Endothelial cell of hepatic sinusoid (primary cell): ENCODE measurements around the gene EHBP1.
"Not testable (repeated sequence)": the region's sequence is repeated elsewhere in the genome, so short reads cannot be mapped to it uniquely, and the experiment has no call there.

Source experiments
- in situ Hi-C: cut with HindIII; loops from 2 replicates; pipeline ENCODE4 v1.10.0; 2017; ENCODE audit warnings: low sequenced_read_pairs

EHBP1 gene

DNA sequence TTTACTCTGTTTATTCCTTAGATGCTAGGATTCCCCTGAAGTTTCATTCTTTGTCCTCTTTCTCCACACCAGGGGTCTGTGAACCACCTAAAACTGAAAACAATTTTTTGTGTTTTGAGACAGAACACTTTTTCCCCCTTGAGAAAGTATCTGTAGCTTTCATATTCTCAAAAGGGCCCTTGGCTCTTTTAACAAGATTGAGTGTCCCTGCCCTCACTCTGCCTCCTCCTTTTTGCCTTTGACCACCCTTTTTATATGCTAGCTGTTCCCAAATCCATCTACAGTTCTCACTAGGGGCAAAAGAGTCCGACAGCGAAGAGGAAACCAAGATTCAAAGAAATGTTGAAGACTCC lies 883 bp upstream of the EHBP1 start:
- in situ Hi-C loops, result loop anchor here (5.0 kb wide), 1 partner anchor 58 kb away; no protein-coding TSS in a partner anchor

DNA sequence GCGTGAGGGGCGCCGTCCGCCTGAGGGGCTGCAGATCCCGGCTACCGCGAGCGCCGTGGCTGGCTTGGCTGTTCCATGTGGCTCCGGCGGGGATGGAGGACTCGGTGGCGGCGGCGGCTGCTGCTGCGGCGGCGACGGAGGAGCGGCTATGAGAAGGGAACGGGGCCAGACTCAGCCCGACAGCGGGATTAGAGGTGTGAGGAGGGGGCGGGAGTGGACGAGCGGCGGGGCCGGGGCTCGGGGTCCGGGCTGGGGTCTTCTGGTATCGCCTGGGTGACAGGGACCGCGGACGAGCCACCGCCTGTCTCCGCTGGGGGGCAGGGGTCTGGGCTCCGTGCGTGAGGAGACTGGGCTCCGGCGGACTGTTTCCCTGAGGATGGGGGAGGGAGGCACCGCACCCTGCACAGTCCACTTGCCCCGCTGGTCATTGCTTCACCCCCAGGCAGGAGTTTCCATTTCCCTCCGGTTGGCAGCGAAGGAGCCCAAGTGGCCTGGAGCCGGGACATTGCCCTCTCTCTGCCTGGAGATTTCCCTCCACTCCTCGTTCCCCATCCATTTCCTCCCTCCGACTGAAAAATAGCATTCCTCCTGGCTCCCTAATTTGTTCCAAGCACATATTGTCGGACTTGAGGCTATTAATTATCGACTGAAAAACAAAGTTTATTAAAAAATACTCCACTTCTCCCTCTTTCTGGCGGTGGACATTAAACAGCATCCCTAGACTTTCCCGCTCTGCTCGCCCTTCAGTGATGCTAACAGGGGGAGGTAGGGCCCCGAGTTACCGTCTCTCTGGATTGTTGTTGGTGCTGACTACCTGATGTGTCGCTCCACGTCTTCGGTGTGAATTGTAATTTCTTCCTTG lies 577 bp downstream of the EHBP1 start:
- in situ Hi-C loops, result no loop called here

DNA sequence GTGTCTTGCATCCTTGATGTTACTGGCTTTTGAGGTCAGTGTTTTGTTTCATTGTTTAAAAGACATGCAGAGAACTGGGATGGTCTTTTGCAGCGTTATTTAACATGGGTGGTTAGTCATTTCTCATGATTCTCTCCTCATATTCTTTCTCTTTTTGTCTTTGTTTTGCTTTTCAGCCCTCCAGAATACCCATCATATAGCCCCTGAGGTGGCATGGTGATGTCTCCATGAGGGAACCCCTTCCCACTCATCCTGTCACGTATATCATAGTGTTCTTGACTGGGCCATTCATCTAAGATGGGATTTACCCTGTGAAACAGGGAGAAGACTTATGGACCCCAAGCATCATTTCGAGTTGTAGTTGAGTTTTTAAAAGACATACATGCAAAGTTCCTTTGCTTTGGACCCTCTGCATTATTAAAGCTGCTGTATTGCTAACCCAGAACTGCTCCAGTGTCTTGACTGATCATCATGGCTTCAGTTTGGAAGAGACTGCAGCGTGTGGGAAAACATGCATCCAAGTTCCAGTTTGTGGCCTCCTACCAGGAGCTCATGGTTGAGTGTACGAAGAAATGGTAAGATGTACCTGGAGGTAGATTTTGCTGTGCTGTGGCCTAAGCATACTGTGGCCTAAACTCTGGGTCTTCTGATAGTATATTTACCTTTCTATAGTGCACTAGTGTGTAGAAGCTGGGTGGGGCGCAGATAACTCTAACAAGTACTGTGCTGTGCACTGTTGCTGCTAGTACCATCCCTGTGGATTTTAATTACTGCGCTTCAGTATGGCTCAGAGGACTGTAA lies 1.4 kb downstream of the EHBP1 start:
- in situ Hi-C loops, result no loop called here

DNA sequence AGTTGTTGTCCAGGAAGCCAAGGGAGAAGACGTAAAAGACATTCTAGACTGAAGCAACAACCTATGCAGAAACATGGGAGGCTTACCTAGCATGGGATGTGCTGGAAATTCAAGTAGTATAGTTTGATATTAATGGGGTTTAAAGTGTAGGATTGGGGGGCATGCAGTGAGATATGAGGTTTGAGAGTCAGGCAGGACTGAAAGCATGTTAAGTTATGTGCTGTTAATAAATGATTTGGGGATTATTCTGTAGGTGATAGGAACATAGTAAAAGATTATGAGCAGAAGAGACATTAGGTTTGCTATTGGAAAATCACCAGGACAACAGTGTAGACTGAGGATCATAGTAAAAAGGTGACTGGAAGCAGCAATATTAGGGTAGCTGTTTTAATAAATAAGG lies 3.2 kb downstream of the EHBP1 start:
- in situ Hi-C loops, result no loop called here

DNA sequence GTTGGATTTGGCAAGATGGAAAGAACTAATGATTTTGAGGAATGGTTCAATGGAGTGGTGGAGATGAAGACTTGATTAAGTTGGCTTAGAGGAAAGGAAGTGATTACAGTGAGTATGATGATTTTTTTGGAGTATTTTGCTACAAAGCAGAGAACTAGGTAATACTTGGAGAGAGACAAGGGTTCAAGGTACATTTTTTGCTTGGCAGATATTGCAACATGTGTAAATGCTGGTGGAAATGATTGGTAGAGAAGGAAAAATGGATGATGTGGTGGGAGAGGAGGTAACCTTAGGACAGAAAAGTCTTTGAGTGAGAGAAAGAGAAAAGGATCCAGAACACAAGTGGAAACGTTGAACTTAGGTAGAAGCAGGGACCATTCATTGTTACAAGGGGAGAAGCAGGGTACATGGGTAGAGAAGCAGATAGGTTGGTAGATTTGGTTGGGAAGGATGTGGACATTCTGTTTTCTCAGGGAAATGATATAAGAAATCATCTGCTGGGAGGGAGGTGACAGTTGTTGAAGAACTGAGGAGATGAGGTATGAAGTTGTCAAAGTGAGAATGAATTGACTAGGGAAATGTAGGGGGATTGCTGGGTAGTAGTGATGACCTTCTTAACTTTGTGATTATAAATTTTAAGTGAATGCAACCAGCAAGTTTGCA lies 6.5 kb downstream of the EHBP1 start:
- in situ Hi-C loops, result no loop called here

DNA sequence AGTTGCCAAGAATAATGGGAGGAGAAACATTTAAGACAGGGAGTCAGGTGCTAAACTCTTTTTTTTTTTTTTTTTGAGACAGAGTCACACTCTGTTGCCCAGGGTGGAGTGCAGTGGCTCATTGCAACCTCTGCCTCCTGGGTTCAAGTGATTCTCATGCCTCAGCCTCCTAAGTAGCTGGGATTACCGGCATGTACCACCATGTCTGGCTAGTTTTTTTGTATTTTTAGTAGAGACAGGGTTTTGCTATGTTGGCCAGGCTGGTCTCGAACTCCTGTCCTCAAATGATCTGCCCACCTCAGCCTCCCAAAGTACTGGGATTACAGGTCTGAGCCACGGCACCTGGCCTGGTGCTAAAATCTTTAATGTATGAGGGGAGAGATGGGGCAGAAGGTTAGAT lies 7.7 kb downstream of the EHBP1 start:
- in situ Hi-C loops, result not testable (repeated sequence)

DNA sequence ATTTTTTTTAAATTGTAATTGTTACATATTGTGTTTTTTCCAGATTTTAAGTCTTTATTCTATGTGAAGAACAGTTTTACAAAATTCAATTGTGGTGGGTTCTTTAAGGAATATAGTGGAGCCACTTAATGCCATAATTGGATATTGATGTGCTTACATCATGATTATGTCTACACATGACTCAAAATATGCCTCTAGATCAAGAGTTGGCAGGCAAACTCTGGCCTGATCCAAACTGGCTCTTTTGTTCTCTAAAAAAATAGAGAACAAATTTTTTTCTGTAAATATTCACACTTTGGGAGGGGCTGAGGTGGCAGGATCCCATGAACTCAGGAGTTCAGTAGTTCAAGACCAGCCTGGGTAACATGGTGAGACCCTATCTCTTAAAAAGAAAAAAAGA lies 8.3 kb downstream of the EHBP1 start:
- in situ Hi-C loops, result no loop called here

DNA sequence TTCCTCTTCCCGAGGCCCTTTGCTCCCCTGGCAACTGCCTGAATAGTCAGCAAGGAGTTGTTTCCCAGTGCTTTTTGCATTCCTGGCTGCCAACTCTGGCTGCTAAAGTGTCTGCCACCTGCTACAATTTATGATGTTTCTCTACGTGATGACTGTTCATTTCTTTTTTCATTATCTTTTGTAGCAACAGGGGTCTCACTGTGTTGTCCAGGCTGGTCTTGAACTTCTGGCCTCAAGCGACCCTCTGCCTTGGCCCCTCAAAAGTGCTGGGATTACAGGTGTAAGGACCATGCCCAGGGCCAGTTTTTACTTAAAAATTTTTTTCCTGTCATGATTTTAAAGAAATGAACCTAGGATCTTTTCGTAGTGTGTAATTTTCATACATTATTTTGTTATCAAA lies 11.3 kb downstream of the EHBP1 start:
- in situ Hi-C loops, result no loop called here

DNA sequence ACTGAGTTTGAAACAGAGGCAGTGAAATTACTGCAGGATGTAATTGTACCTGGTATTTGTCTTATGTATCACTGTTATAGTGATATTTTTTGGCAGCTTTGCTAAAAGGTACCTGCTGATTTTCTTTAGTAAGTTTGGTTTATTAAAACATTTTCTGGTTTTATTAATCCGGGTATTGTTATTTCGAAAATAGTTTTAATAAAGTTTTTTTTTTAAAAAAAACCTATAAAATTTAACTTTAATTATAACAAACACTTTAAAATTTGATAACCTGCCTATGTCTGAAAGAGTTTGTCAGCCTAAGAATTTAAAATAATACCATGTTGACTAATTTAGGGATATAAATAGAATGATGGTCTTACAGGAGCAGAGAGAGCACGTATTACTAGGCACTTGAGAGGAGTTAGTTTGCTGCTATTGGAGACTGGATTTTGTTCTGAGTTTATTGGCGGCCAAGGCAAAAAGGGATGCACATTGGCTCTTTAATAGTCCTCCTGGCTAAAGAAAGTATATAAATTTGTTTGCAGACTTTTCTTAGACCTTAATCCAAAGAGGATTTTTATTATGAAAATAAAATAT lies 12.1 kb downstream of the EHBP1 start:
- in situ Hi-C loops, result no loop called here

DNA sequence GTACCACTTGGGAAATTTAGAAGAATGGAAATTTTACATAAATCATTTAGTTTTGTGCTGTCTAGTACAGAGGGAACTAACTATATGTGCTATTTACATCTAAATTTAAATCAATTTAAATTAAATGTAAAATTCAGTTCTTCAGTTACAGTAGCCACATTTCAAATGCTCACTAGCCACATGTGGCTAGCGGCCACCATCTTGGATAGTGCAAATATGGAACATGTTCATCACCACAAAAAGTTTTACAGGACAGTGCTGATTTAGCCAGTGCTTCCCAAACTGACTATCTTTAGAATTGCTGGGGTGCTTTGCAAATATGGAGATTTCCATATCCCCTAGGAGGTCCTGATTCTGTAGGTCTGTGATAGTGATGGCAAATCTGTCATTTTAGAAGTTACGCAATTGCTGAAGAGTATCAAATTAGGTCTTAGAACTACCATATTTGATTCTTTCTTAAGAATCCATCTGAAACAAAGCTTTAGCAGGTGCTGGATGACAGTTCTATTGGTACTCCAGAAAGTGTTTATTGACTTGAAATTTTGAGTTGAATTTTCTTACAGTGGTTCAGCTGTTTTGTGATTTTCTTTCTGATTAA lies 12.8 kb downstream of the EHBP1 start:
- in situ Hi-C loops, result no loop called here

DNA sequence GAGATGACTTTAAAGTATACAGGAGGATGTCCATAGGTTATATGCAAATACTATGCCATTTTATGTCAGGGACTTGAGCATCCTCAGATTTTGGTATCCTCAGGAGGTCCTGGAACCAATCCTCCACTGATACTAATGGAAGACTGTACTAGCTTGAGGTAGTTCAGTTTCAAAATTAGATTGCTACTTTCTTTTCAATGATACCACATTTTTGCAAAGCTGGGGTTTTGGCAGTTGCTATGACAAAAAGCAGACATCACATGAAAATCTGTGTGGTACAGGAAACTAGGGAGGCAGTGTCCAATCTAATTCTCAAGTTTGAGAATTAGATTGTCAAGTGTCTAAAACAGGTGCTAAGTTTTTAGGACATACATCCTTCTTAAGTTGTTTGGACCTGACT lies 14.2 kb downstream of the EHBP1 start:
- in situ Hi-C loops, result no loop called here

DNA sequence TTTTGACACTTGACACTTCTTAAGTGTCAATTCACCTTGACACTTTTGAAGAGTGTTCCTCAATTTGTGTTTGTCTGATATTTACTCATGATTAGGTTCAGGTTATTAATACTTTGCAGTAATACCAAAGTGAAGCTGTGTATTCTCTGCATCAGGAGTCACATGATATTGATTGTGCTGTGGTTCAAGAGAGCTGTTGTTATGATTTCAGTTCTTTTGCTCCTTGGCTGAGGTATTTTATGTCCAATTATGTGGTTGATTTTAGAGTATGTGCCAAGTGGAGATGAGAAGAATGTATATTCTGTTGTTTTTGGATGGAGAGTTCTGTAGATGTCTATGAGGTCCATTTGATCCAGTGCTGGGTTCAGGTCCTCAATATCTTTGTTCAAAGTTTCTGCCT lies 17.2 kb downstream of the EHBP1 start:
- in situ Hi-C loops, result no loop called here

DNA sequence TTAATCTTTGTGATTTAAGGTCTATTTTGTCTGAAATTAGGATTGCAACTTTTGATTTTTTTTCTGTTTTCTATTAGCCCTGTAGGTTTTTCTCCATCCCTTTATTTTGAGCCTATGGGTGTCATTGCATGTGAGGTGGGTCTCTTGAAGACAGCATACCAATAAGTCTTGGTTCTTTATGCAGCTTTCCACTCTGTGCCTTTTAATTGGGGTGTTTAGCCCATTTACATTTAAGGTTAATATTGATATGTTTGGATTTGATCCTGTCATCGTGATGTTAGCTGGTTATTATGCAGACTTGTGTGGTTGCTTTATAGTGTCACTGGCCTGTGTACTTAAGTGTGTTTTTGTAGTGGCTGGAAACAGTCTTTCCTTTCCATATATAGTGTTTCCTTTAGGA lies 17.7 kb downstream of the EHBP1 start:
- in situ Hi-C loops, result no loop called here

DNA sequence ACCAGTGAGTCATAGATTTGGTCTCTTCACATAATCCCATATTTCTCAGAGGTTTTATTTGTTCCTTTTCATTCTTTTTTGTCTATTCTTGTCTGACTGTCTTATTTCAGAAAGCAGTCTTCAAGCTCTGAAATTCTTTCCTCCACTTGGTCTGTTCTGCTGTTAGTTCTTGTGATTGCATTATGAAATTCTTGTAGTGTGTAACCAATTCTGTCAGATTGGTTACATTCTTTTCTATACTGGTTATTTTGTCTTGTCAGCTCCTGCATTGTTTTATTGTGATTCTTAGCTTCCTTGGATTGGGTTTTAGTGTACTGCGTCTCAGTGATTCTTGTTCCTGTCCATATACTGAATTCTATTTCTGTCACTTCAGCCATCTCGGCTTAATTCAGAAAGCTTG lies 18.6 kb downstream of the EHBP1 start:
- in situ Hi-C loops, result no loop called here

DNA sequence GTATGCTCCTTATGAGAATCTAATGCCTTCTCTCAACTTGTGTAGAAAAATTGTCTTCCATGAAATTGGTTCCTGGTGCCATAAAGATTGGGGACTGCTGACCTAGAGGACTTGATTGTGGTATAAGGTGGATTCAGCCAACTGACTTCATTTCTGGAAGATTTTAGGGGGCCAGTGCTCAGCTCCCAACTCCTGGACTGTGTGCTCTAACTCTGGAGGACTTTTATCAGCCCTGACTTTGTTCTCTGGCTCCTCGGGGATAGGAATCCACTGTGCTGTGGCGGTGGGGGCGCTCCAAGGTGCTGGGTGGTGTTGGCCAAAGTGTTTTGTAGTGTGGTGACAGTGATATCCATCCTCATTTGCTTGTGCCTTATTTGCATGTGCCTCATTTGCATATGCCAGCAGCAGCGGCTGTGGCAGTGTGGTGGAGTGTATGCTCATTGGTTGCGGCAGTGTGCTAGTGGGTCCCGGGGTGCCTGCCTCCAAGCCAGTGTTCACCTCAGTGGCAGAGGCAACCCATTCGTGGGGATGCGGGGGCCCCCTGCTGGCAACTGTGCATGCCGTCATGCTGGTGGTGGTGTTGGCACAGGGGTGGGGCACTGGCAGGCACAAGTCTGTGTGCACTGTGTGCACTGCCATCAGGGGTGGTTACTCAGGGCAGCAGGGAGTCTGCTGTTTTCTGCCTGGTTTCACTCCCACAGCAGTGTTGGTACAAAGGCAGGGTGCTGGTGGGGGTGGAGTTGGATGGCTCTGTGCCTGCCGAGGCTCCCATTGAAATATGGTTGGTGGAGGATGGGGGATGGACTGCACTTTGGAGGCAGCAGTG lies 19.6 kb downstream of the EHBP1 start:
- in situ Hi-C loops, result no loop called here

DNA sequence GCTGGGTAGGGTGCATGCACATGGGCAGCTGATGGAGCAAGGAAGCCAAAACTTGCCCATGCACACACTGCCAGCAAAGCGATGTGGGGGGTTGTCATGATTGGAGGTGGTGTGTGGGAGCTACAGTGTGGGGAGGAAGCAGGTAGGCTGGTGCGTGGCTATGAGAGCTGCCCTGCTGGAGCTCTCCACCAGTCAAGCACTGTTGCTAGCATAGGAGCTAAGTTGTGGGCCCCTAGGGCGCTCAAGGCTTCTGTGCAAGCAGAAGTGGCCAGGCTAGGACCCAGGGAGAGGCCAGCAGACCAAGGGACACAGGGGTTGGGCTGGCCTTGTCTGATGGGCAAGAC lies 20.2 kb downstream of the EHBP1 start:
- in situ Hi-C loops, result no loop called here

DNA sequence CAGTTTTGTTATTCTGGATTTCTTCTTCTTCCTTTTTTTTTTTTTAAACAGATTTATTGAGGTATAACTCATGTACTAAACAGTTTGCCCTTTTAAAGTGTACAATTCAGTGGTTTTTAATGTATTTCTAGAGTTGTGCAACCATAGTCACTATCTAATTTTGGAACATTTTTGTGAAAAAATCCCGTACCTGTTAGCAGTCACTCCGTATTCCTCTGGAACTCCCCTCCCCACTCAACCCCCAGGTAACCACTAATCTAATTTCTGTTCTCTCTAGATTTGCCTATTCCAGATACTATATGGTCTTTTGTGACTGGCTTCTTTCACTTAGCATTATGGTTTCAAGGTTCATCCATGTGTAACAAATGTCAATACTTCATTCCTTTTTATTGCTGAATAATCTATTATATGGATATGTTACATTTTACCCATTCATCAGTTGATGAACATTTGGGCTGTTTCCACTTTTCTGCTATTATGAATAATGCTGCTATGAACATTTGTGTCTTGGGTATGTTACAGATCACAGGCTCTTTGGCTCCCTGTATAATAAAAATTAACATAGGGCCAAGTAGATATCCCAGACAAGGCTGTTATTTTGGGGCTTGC lies 21.9 kb downstream of the EHBP1 start:
- in situ Hi-C loops, result no loop called here

DNA sequence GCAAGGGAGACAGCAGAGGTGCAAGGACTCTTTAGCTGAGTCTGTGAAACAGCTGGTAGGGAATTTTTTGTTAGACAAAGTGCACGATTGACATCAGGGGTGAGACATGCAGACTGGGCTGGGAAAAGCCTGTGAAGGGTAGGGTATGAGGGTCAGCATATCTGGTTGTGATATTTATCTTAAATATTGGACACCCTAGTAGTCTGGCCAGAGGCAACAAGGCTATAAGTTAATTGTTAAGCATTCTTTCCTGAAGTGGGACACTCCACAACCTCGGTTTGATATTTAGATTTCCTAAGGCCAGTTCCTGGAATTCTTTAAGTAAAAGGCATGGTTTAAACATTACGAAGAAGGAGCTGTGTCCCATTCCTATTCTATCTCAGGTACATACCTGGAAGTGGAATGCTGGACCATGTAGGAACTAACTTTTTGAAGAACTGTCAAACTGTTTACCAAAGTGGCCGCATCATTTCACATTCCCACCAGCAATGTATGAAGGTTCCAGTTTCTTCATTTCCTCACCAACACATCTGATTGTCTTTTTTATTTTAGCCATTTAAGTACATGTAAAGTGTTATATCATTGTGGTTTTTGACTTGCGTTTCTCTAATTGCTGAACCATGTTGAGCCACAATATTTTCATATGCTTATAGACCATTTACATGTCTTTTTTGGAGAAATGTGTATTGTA lies 22.5 kb downstream of the EHBP1 start:
- in situ Hi-C loops, result no loop called here

DNA sequence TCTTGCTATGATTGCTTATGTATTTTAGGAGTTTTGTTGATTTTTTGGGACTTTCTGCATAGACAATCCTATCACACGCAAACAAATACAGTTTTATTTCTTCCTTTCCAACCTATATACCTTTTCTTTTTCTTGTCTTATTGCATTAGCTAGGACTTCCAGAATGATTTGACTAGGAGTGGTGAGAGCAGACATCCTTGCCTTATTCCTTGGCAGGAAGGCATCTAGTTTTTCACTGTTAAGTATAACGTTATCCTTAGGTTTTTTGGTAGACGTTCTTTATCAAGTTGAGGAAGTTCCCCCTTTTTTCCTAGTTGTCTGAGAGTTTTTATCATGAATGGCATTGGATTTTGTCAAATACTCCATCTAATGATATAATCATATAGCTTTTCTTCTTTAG lies 25.8 kb downstream of the EHBP1 start:
- in situ Hi-C loops, result no loop called here
